Right cardiac atrium (tissue), 5 donors: ENCODE data around the gene TIGD1. TPM values are rescaled to one million over a fixed set of nuclear protein-coding genes. Genes with fewer than 3 reads are reported as not detected.

Source experiments
- polyA plus RNA-seq: library from polyadenylated mRNA; stranded (reverse); fragments of 200-250 nt; gene quantifications from one replicate; pipeline ENCODE4 v1.2.3, GENCODE V29; 2013
- total RNA-seq, 4 donors: library from RNA; stranded (reverse); fragmentation: NEBNext Ultra II Directional; extraction: Animal tissue kit (Norgen Biotek cat#: 25700); gene quantifications; one replicate each; pipeline ENCODE4 v1.2.1, GENCODE V29; 2021
- donor health status: healthy with polysubstance abuse.
- donor health status: DM: no; HTN: yes; CAD: no.
- donor health status: DM: no; HTN: no; CAD: no.
- donor health status: DM: no; HTN: yes; CAD: no; lungs with severe emphysema.
- donor health status: DM: yes; HTN: yes; CAD: no.

TIGD1 gene
- total and polyA plus RNA-seq, 5 donors, result 1.9 to 3.3 (median 3.1) TPM

Other genes with a start within 250 kb of the TIGD1 start
- not detected for gene ALPP, start 171.8 kb downstream of the TIGD1 start, total RNA-seq
- not detected for gene ALPP, start 171.8 kb downstream of the TIGD1 start, polyA plus RNA-seq
- gene ALPG, start 143.7 kb downstream of the TIGD1 start, total RNA-seq, result not detected
- gene ALPG, start 143.7 kb downstream of the TIGD1 start, polyA plus RNA-seq, result not detected
- not detected for gene ALPI, start 94.4 kb downstream of the TIGD1 start, total RNA-seq
- not detected for gene ALPI, start 94.4 kb downstream of the TIGD1 start, polyA plus RNA-seq
- under 1 TPM in 1 of 4 donors, not detected in 3; 0.25 TPM for gene ECEL1, start 62.7 kb downstream of the TIGD1 start, total RNA-seq
- 0.05 TPM for gene ECEL1, start 62.7 kb downstream of the TIGD1 start, polyA plus RNA-seq
- gene PRSS56, start 30.2 kb downstream of the TIGD1 start, total RNA-seq, result under 1 TPM in 1 of 4 donors, not detected in 3; 0.11 TPM
- 0.05 TPM for gene PRSS56, start 30.2 kb downstream of the TIGD1 start, polyA plus RNA-seq
- under 1 TPM in 1 of 4 donors, not detected in 3; 0.53 TPM for gene CHRND, start 24.4 kb downstream of the TIGD1 start, total RNA-seq
- 0.09 TPM for gene CHRND, start 24.4 kb downstream of the TIGD1 start, polyA plus RNA-seq
- not detected for gene CHRNG, start 10.9 kb downstream of the TIGD1 start, total RNA-seq
- not detected for gene CHRNG, start 10.9 kb downstream of the TIGD1 start, polyA plus RNA-seq
- 10 to 100 TPM; 32.1 to 49.4 (median 45.9) TPM for gene EIF4E2, start 132 bp upstream of the TIGD1 start, total RNA-seq
- 32.3 TPM for gene EIF4E2, start 132 bp upstream of the TIGD1 start, polyA plus RNA-seq
- gene EFHD1, start 83.0 kb upstream of the TIGD1 start, total RNA-seq, result 10 to 100 TPM in 2 of 4 donors, 1 to 10 TPM in 2; 6.4 to 14.4 (median 9.6) TPM
- 14.7 TPM for gene EFHD1, start 83.0 kb upstream of the TIGD1 start, polyA plus RNA-seq
- gene GIGYF2, start 146.8 kb upstream of the TIGD1 start, total RNA-seq, result 10 to 100 TPM; 60.4 to 68.2 (median 63.8) TPM
- 21.6 TPM for gene GIGYF2, start 146.8 kb upstream of the TIGD1 start, polyA plus RNA-seq
- not detected for gene KCNJ13, start 226.0 kb upstream of the TIGD1 start, total RNA-seq
- gene KCNJ13, start 226.0 kb upstream of the TIGD1 start, polyA plus RNA-seq, result not detected